NB4 (cell line): Measurements from ENCODE around the gene ILF2.

Experiments
- POLR2A ChIP-seq: IDR thresholded peaks from 2 replicates; pipeline ENCODE4 v1.6.1; 2011; ENCODE audit warnings: mild to moderate bottlenecking; ENCODE audit not compliant: insufficient read length; ENCODE audit errors: extremely low read depth
- TF ChIP-seq, protein P1 (sequence below): IDR thresholded peaks from one replicate; pipeline ENCODE4 v1.5.1; 2012; ENCODE audit warnings: low read depth, low read length
- TF ChIP-seq, protein P2 (sequence below): IDR thresholded peaks from 2 replicates; pipeline ENCODE4 v1.6.1; 2011; ENCODE audit warnings: low read depth, low read length

DNA sequence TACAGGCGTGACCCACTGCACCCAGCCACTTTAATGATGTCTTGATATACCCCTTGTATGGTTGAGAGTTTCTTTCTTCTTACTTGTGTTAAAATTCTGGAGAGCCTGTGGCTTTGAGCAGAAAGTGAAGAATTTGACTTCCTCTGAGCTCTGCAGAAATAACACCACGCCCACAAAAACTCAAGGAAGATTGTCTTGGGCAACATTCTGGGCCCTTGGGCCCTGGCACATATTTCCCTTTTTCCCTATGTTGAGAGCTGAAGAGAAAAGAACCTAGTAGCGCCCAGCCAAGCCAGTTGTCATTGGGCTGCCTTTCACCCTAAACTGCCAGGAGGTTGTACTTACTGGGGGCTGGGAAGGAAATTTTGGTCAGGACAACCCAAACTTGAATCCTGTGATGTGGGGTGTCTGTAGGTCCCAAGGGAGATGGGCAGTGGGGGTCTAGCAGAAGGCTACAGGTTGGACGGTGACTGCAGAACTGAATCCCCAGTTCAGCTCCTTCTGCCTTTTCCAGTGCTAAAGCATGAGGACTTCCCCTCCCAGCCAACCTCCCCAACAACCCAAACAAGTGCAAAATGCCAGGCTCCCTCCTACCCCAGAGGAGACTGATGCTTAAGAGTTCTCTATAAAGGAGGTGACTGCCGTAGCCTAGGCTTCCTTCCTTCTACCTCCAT, 24.0 kb downstream of the ILF2 start:
- TF ChIP-seq, protein P1, sequence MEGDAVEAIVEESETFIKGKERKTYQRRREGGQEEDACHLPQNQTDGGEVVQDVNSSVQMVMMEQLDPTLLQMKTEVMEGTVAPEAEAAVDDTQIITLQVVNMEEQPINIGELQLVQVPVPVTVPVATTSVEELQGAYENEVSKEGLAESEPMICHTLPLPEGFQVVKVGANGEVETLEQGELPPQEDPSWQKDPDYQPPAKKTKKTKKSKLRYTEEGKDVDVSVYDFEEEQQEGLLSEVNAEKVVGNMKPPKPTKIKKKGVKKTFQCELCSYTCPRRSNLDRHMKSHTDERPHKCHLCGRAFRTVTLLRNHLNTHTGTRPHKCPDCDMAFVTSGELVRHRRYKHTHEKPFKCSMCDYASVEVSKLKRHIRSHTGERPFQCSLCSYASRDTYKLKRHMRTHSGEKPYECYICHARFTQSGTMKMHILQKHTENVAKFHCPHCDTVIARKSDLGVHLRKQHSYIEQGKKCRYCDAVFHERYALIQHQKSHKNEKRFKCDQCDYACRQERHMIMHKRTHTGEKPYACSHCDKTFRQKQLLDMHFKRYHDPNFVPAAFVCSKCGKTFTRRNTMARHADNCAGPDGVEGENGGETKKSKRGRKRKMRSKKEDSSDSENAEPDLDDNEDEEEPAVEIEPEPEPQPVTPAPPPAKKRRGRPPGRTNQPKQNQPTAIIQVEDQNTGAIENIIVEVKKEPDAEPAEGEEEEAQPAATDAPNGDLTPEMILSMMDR = no peak
- no peak for TF ChIP-seq POLR2A
- TF ChIP-seq, protein P2, sequence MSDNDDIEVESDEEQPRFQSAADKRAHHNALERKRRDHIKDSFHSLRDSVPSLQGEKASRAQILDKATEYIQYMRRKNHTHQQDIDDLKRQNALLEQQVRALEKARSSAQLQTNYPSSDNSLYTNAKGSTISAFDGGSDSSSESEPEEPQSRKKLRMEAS = no peak
